H9 (cell line): Measurements from ENCODE around the gene RALBP1. TPM values are rescaled to one million over a fixed set of nuclear protein-coding genes. Genes with fewer than 3 reads are reported as not detected.

ENCODE experiments used
- DNase-seq: peaks from one replicate; pipeline ENCODE4 v3.0.0-alpha.2; 2017
- H2AFZ ChIP-seq: one replicate; pipeline ENCODE4 v1.6.1; 2013; ENCODE audit warnings: mild to moderate bottlenecking, low read length, control low read depth, moderate library complexity
- H2AK5ac ChIP-seq: 2 replicates; pipeline ENCODE4 v1.6.1; 2013; ENCODE audit warnings: low read length, control low read depth, mixed read lengths; ENCODE audit not compliant: insufficient read length
- H2BK120ac ChIP-seq: one replicate; pipeline ENCODE4 v1.6.1; 2013; ENCODE audit warnings: low read depth, mild to moderate bottlenecking, low read length, control low read depth, inconsistent platforms; ENCODE audit not compliant: poor library complexity, severe bottlenecking
- H2BK12ac ChIP-seq: 2 replicates; pipeline ENCODE4 v1.6.1; 2013; ENCODE audit warnings: low read length, control low read depth, mixed read lengths, low read depth; ENCODE audit not compliant: insufficient read length
- H2BK15ac ChIP-seq: 2 replicates; pipeline ENCODE4 v1.6.1; 2013; ENCODE audit warnings: low read depth, low read length, control low read depth
- H2BK20ac ChIP-seq: one replicate; pipeline ENCODE4 v1.6.1; 2013; ENCODE audit warnings: low read depth, mild to moderate bottlenecking, low read length, control low read depth, inconsistent platforms; ENCODE audit not compliant: poor library complexity, severe bottlenecking
- H2BK5ac ChIP-seq: 2 replicates; pipeline ENCODE4 v1.6.1; 2013; ENCODE audit warnings: low read length, control low read depth, mixed read lengths; ENCODE audit not compliant: insufficient read length
- H3K14ac ChIP-seq: 2 replicates; pipeline ENCODE4 v1.6.1; 2013; ENCODE audit warnings: low read length, control low read depth; ENCODE audit not compliant: insufficient read depth
- H3K18ac ChIP-seq: 2 replicates; pipeline ENCODE4 v1.6.1; 2013; ENCODE audit warnings: low read depth, mild to moderate bottlenecking, mixed read lengths, low read length, control low read depth; ENCODE audit not compliant: insufficient read length
- H3K23ac ChIP-seq: 2 replicates; pipeline ENCODE4 v1.6.1; 2013; ENCODE audit warnings: low read length, control low read depth, mixed read lengths, low read depth; ENCODE audit not compliant: insufficient read length
- H3K23me2 ChIP-seq: 2 replicates; pipeline ENCODE4 v1.6.1; 2013; ENCODE audit warnings: low read depth, mild to moderate bottlenecking, mixed read lengths, low read length, control low read depth; ENCODE audit not compliant: insufficient read length, poor library complexity, severe bottlenecking
- H3K27ac ChIP-seq: 2 replicates; pipeline ENCODE4 v1.5.1; 2013; ENCODE audit warnings: low read length, control low read depth, mixed read lengths, low read depth; ENCODE audit not compliant: insufficient read length
- H3K27me3 ChIP-seq: 2 replicates; pipeline ENCODE4 v1.6.1; 2013; ENCODE audit warnings: low read length, control low read depth, inconsistent platforms; ENCODE audit not compliant: insufficient read depth
- H3K4ac ChIP-seq: 2 replicates; pipeline ENCODE4 v1.6.1; 2013; ENCODE audit warnings: low read depth, mild to moderate bottlenecking, control low read depth, inconsistent platforms, low read length, moderate library complexity
- H3K4me1 ChIP-seq: 2 replicates; pipeline ENCODE4 v1.6.1; 2013; ENCODE audit warnings: low read length, control low read depth, inconsistent platforms; ENCODE audit not compliant: insufficient read depth
- H3K4me2 ChIP-seq: 2 replicates; pipeline ENCODE4 v1.6.1; 2013; ENCODE audit warnings: low read length, control low read depth, mixed read lengths; ENCODE audit not compliant: insufficient read length, insufficient read depth
- H3K56ac ChIP-seq: 2 replicates; pipeline ENCODE4 v1.6.1; 2013; ENCODE audit warnings: low read depth, mild to moderate bottlenecking, mixed read lengths, low read length, control low read depth; ENCODE audit not compliant: insufficient read length
- H3K79me1 ChIP-seq: 2 replicates; pipeline ENCODE4 v1.6.1; 2013; ENCODE audit warnings: low read depth, mild to moderate bottlenecking, moderate library complexity, low read length, control low read depth, inconsistent platforms; ENCODE audit not compliant: insufficient read depth, poor library complexity, severe bottlenecking
- H3K79me2 ChIP-seq: 2 replicates; pipeline ENCODE4 v1.6.1; 2013; ENCODE audit warnings: low read length, control low read depth, inconsistent platforms; ENCODE audit not compliant: insufficient read depth
- H3K9ac ChIP-seq: 2 replicates; pipeline ENCODE4 v1.6.1; 2013; ENCODE audit warnings: low read length, control low read depth, mixed read lengths; ENCODE audit not compliant: insufficient read length; ENCODE audit errors: extremely low read depth
- H3K9me3 ChIP-seq: one replicate; pipeline ENCODE4 v1.6.1; 2013; ENCODE audit warnings: low read depth, low read length, inconsistent platforms; ENCODE audit not compliant: control insufficient read depth
- H3T11ph ChIP-seq: one replicate; pipeline ENCODE4 v1.6.1; 2013; ENCODE audit warnings: mild to moderate bottlenecking, low read length, control low read depth, inconsistent platforms
- H4K20me1 ChIP-seq: one replicate; pipeline ENCODE4 v1.6.1; 2013; ENCODE audit not compliant: control insufficient read depth, insufficient read length, insufficient read depth
- H4K5ac ChIP-seq: 2 replicates; pipeline ENCODE4 v1.6.1; 2013; ENCODE audit warnings: low read depth, mild to moderate bottlenecking, mixed read lengths, low read length, control low read depth; ENCODE audit not compliant: insufficient read length
- H4K8ac ChIP-seq: replicated peaks from 2 replicates; pipeline ENCODE4 v1.6.1; 2013; ENCODE audit warnings: low read length, control low read depth, mixed read lengths, low read depth; ENCODE audit not compliant: insufficient read length
- H4K91ac ChIP-seq: 2 replicates; pipeline ENCODE4 v1.6.1; 2013; ENCODE audit warnings: low read depth, mild to moderate bottlenecking, moderate library complexity, mixed read lengths, low read length, control low read depth; ENCODE audit not compliant: insufficient read length
- H3K27ac Mint-ChIP-seq, 3 experiments: 2 replicates in 2 of 3; 3 replicates in 1 of 3; pipeline ENCODE4 v1.8.0; 2020 to 2021; ENCODE audit warnings: mixed read lengths in 3 of 3, mild to moderate bottlenecking in 1 of 3, moderate library complexity in 1 of 3
- H3K27me3 Mint-ChIP-seq: 2 replicates; pipeline ENCODE4 v1.8.0; 2021; ENCODE audit warnings: low read depth, mild to moderate bottlenecking, moderate library complexity, mixed read lengths
- H3K36me3 Mint-ChIP-seq, 3 experiments: 2 replicates in 2 of 3; 3 replicates in 1 of 3; pipeline ENCODE4 v1.8.0; 2020 to 2021; ENCODE audit warnings: low read depth in 3 of 3, mixed read lengths in 3 of 3; ENCODE audit not compliant: insufficient read depth in 1 of 3
- H3K4me1 Mint-ChIP-seq, 2 experiments: 2 replicates each; pipeline ENCODE4 v1.8.0; 2020; ENCODE audit warnings: mixed read lengths in 2 of 2
- H3K4me3 Mint-ChIP-seq, 2 experiments: 2 replicates in 1 of 2; 3 replicates in 1 of 2; pipeline ENCODE4 v1.8.0; 2020 to 2021; ENCODE audit warnings: mild to moderate bottlenecking in 2 of 2, mixed read lengths in 2 of 2, moderate library complexity in 1 of 2
- H3K9me3 Mint-ChIP-seq, 2 experiments: 2 replicates in 1 of 2; 3 replicates in 1 of 2; pipeline ENCODE4 v1.8.0; 2020; ENCODE audit warnings: mild to moderate bottlenecking in 2 of 2, mixed read lengths in 2 of 2, moderate library complexity in 1 of 2
- CTCF ChIP-seq: fragments of 200-600 bp; sonication (generic); conservative IDR thresholded peaks from 3 replicates; pipeline ENCODE4 v1.8.0; 2021; ENCODE audit warnings: antibody characterized with exemption, mild to moderate bottlenecking
- WGBS: extraction: QIAGEN DNeasy Blood & Tissue Kit; methylation state at CpG from one replicate; pipeline ENCODE4 v1.1.7; 2013; ENCODE audit warnings: missing lambda C conversion rate, low lambda C conversion rate, mixed read lengths; ENCODE audit not compliant: insufficient read length; ENCODE audit errors: extremely low coverage; 5-methylcytosine and 5-hydroxymethylcytosine counted together
- total RNA-seq: library from RNA; stranded (reverse); gene quantifications from 2 replicates; pipeline ENCODE4 v1.2.1, GENCODE V29; 2021

RALBP1 gene
- total RNA-seq, 1 experiment from 2014 or later = 51.0 TPM

- H4K91ac ChIP-seq = no peak overlapping the region
- no peak overlapping the region for H3T11ph ChIP-seq
- Mint-ChIP-seq H3K27ac (peak overlapping the region in 1 of 3 experiments; percentile 74; a peak in 2 of 7 replicates), H3K4me1 (peaks cover 16% of the 10 kb centered on the region in 2 experiments), H3K9me3 (peaks cover 22 to 29% of the 10 kb centered on the region in 2 experiments; a peak in 4 of 5 replicates), H3K36me3 (peaks cover 21 to 23% (median 22%) of the 10 kb centered on the region in 3 experiments), H3K4me3 (no peak overlapping the region), H3K27me3 (no peaks in the 10 kb centered on the region; the same call in 1 of the 2 replicates)
- no peak overlapping the region for H2BK12ac ChIP-seq
- H4K5ac ChIP-seq = no peak overlapping the region
- no peak overlapping the region for H3K9ac ChIP-seq
- no peak overlapping the region for H2AK5ac ChIP-seq
- no peak overlapping the region for H2AFZ ChIP-seq
- peaks cover 5% of the 10 kb centered on the region; the same call in 1 of the 2 replicates for H3K79me2 ChIP-seq
- no peak overlapping the region for H3K27ac ChIP-seq
- no peak overlapping the region for H3K18ac ChIP-seq
- H3K14ac ChIP-seq = no peak overlapping the region
- no peak overlapping the region for H2BK5ac ChIP-seq
- H4K20me1 ChIP-seq = no peaks in the 10 kb centered on the region
- H4K8ac ChIP-seq = no peak overlapping the region
- no CpG with 5 or more reads among the region's 4 CpGs for WGBS
- H3K23me2 ChIP-seq = no peaks in the 10 kb centered on the region
- DNase-seq = no peak
- no peaks in the 10 kb centered on the region for H3K79me1 ChIP-seq
- H3K4me2 ChIP-seq = no peak overlapping the region
- no peak overlapping the region for H3K4ac ChIP-seq
- H3K4me1 ChIP-seq = no peaks in the 10 kb centered on the region
- no peak for TF ChIP-seq CTCF
- H3K27me3 ChIP-seq = no peaks in the 10 kb centered on the region
- no peak overlapping the region for H2BK120ac ChIP-seq
- H2BK20ac ChIP-seq = no peak overlapping the region
- H3K23ac ChIP-seq = no peak overlapping the region
- no peaks in the 10 kb centered on the region for H3K9me3 ChIP-seq
- H3K56ac ChIP-seq = no peak overlapping the region
- H2BK15ac ChIP-seq = no peak overlapping the region
Observed at GRCh38 chr18:9506046-9506792, 30.9 kb downstream of the RALBP1 start.
